Measurements from ENCODE around the gene UBAC2.

The UBAC2 gene

DNA sequence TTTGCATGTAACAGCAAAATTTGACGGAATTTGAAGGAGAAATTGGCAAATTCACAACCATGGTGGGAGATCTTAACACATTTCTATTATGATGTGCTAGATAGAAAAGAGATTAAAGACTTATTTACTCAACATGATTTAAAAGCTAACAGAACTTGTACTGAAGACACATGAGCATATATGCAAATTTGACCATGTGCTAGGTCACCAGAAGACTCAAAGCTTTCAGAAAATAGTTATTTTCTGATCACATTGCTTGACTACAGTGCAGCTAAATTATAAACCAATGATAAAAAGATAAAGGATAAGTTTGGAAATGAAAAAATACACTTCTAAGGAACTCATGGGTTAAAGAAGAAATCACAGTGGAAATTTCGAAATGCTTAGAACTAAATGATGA is 97.4 kb downstream of the UBAC2 start:
- H3K27me3 Mint-ChIP-seq, result no peaks in the 10 kb centered on the region
- peaks cover 51 to 76% of the 10 kb centered on the region in 2 donors for H3K4me1 Mint-ChIP-seq
- peaks cover 44 to 60% of the 10 kb centered on the region in 2 donors for H3K36me3 Mint-ChIP-seq
- H3K9me3 Mint-ChIP-seq, result no peaks in the 10 kb centered on the region
- peak overlapping the region; percentile 65 to 80 for H3K4me3 Mint-ChIP-seq
- no peak for DNase-seq
- no peak for ATAC-seq (replicated peaks)
- H3K27ac Mint-ChIP-seq, result peak overlapping the region; percentile 85

- ATAC-seq (replicated peaks) (no peak), DNase-seq (no peak)
- Mint-ChIP-seq H3K27me3 (no peaks in the 10 kb centered on the region), H3K9me3 (no peaks in the 10 kb centered on the region), H3K27ac (peak overlapping the region; percentile 86), H3K4me3 (peak overlapping the region; percentile 70 to 72), H3K36me3 (peaks cover 46 to 62% of the 10 kb centered on the region in 2 donors), H3K4me1 (peaks cover 55 to 76% of the 10 kb centered on the region in 2 donors)
These were observed 98.7 kb downstream of the UBAC2 start for GRCh38 chr13:99299256-99299919.

DNA sequence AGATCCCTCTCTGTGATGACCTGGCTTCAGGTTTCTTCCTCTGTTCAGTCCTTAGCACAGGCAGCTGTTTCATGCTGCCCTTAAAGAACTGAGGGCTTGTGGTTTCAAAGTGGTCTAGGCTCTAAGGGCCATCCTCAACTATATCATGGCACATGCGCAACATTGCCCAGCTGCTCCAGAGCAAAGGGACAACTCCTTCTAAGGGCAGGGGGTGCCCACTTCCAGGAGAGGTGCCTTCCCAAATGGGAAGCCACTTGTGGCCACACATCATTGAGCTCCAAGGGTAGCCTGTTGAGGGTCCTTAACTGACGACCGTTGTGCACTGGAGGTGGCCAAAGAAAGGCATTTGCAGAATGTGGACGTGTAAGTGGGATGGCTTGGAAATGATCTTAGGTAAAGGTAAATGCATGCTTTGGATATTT is 99.3 kb downstream of the UBAC2 start:
- peaks cover 59 to 81% of the 10 kb centered on the region in 2 donors for H3K4me1 Mint-ChIP-seq
- peak overlapping the region; percentile 86 for H3K27ac Mint-ChIP-seq
- no peaks in the 10 kb centered on the region for H3K9me3 Mint-ChIP-seq
- no peak for ATAC-seq (replicated peaks)
- H3K36me3 Mint-ChIP-seq, result peaks cover 50 to 67% of the 10 kb centered on the region in 2 donors
- no peak for DNase-seq
- no peaks in the 10 kb centered on the region for H3K27me3 Mint-ChIP-seq
- H3K4me3 Mint-ChIP-seq, result peak overlapping the region; percentile 60 to 70

DNA sequence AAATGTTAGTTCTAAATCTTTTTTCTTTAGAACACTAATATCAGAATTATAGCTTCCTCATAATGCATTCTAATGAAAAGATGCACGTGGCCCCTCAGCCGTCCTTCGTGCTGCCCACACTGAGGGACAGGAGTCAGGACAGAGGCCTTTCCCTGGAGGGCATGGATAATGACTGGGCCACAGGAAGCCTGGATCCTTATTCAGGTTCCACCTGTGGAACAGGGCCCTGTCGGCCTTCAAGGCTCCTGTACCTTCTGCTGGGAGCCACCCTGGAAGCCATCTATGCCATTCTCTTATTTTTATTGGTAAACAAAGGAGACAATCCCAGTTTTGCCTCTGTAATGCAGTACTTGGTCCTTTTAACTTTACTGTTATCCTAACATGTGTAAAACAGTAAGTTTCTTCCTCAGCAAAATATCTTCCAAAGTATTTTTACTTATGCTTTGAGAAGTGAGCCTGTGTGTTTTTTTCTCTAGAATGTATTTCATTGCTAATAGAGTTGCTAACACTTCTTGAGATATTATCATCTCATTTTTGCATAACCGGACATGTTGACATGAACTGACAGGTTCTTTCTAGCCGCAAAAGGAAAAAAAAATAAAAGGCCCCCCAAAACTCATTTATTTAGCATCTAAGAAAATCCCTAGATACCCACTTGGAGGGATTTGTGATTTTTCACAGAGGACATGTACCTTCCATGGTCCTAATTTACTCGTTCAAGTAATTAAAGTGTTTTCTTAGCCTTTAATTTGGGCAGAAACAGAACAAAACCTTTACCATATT is 100.6 kb downstream of the UBAC2 start:
- Mint-ChIP-seq H3K4me1 (peaks cover 49 to 73% of the 10 kb centered on the region in 2 donors), H3K9me3 (no peaks in the 10 kb centered on the region), H3K36me3 (peaks cover 48 to 70% of the 10 kb centered on the region in 2 donors), H3K27ac (peak overlapping the region; percentile 65), H3K27me3 (no peaks in the 10 kb centered on the region), H3K4me3 (peak overlapping the region in 1 of 2 donors; percentile 12)
- DNase-seq, result no peak
- no peak for ATAC-seq (replicated peaks)

GRCh38 chr13:99301913-99302636 is 101.4 kb downstream of the UBAC2 start:
- Mint-ChIP-seq H3K4me1 (peaks cover 48 to 67% of the 10 kb centered on the region in 2 donors), H3K27ac (peak overlapping the region; percentile 98), H3K9me3 (no peaks in the 10 kb centered on the region), H3K4me3 (peak overlapping the region; percentile 98 to 99), H3K36me3 (peaks cover 51 to 74% of the 10 kb centered on the region in 2 donors), H3K27me3 (no peaks in the 10 kb centered on the region)
- no peak for DNase-seq
- peak; percentile 64 to 76 for ATAC-seq (replicated peaks)

DNA sequence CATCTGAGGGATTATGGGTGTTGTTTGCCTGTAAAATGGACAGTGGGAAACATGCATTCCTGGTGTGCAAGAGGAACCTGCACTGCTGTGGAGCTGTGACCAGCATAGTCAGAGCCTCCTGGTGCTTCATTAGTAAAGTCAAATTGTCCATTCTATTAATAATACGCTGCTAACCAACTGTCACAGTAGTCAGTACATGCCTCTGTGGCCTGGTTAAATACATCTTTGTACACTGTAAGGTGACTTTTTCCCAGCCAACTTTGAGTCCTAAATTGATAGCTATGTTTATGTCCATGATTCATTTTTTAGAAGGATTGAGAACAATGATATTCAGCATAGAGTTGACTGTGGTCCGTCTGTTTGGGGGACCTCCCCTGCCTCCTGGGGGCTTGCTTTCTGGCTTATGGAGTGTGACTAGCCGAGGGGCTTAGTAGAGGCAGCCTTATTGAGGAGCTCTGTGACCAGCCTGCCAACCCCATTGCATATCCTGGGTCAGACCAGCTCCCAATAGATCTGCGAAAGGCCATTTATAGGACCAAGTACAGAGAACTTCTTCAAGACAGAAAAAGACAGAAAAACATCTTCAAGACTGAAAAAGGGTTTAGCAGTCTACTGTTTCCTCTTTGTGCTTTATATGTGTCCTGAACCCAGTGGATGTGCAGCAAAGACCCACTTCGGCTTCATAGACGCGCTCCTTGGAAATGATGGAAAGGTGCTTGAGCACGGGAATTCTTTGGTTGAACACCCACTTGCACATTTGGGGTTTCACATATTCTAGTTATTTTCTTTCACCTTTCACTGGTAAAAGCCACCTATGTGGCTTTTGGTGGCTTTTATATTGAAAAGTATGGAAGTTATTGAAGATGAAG is 102.2 kb downstream of the UBAC2 start:
- DNase-seq (no peak), ATAC-seq (replicated peaks) (no peak)
- H3K4me3 Mint-ChIP-seq, result peak overlapping the region; percentile 98 to 99
- peak overlapping the region; percentile 98 for H3K27ac Mint-ChIP-seq
- H3K9me3 Mint-ChIP-seq, result no peaks in the 10 kb centered on the region
- no peaks in the 10 kb centered on the region for H3K27me3 Mint-ChIP-seq
- H3K4me1 Mint-ChIP-seq, result peaks cover 44 to 64% of the 10 kb centered on the region in 2 donors
- H3K36me3 Mint-ChIP-seq, result peaks cover 46 to 71% of the 10 kb centered on the region in 2 donors

DNA sequence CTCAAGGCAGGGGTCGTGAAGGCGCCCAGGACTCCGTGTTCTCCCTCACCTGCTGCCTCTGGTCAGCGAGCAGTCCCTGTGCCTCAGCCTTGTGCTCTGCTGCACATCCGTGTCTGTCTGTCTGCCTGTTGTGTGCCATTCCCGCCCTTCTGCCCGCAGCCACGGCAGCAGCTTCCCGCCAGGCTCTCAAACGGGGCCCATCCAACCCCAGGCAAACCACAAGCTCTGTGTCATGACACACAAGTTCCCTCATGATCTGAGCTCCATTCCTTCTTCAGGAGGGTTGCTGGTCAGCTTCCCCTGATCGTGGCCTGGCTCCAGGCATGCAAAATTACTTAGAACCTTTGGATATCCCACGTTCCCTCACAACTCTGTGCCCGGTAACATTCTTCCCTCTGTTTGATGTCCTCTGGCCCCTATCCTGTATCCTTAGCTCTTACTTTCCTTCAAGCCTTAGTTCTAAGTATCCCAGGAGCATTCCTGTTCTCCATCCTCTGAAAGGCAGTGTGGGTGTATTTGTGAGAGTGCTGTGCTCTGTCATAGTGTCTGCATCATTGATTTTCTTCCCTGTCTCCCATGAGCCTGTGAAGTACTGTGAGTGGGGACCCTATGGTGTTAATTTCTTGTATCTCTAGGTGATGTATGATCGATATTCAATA is 103.3 kb downstream of the UBAC2 start:
- no peaks in the 10 kb centered on the region for H3K27me3 Mint-ChIP-seq
- H3K27ac Mint-ChIP-seq, result peak overlapping the region; percentile 98
- H3K4me1 Mint-ChIP-seq, result peaks cover 46 to 66% of the 10 kb centered on the region in 2 donors
- no peaks in the 10 kb centered on the region for H3K9me3 Mint-ChIP-seq
- H3K4me3 Mint-ChIP-seq, result peak overlapping the region; percentile 98 to 99
- peaks cover 50 to 76% of the 10 kb centered on the region in 2 donors for H3K36me3 Mint-ChIP-seq
- no peak for DNase-seq
- ATAC-seq (replicated peaks), result no peak

- Mint-ChIP-seq H3K4me1 (peaks cover 45 to 66% of the 10 kb centered on the region in 2 donors), H3K4me3 (peak overlapping the region; percentile 98 to 99), H3K9me3 (no peaks in the 10 kb centered on the region), H3K36me3 (peaks cover 53 to 78% of the 10 kb centered on the region in 2 donors), H3K27me3 (no peaks in the 10 kb centered on the region), H3K27ac (peak overlapping the region; percentile 98)
- no peak for ATAC-seq (replicated peaks)
- no peak for DNase-seq
These were observed 103.9 kb downstream of the UBAC2 start for GRCh38 chr13:99304541-99304940.

GRCh38 chr13:99305158-99305557 is 104.5 kb downstream of the UBAC2 start:
- H3K9me3 Mint-ChIP-seq, result no peaks in the 10 kb centered on the region
- H3K27me3 Mint-ChIP-seq, result no peaks in the 10 kb centered on the region
- ATAC-seq (replicated peaks), result no peak
- peaks cover 55 to 75% of the 10 kb centered on the region in 2 donors for H3K36me3 Mint-ChIP-seq
- no peak for DNase-seq
- H3K4me3 Mint-ChIP-seq, result peak overlapping the region; percentile 93 to 99
- H3K27ac Mint-ChIP-seq, result peak overlapping the region; percentile 98
- peaks cover 47 to 66% of the 10 kb centered on the region in 2 donors for H3K4me1 Mint-ChIP-seq

DNA sequence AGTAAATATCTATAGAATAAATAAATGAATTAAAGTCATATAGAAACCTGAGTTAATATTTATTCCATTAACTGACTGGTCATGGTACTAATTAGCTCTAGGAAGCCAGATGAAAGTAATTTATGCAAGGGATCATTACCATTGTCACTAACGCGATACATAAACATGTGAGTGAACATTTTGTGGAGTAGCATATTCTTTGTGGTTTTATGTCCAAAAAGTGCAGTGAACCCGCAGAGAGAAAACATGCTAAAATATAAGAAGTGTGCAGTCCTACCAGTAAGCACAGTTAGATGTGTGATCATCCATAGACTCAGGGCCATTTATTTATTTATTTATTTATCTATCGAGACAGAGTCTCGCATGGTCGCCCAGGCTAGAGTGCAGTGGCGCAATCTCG is 104.9 kb downstream of the UBAC2 start:
- H3K27ac Mint-ChIP-seq, result peak overlapping the region; percentile 98
- H3K9me3 Mint-ChIP-seq, result no peaks in the 10 kb centered on the region
- no peak for ATAC-seq (replicated peaks)
- no peaks in the 10 kb centered on the region for H3K27me3 Mint-ChIP-seq
- no peak for DNase-seq
- peaks cover 44 to 64% of the 10 kb centered on the region in 2 donors for H3K4me1 Mint-ChIP-seq
- peak overlapping the region; percentile 93 to 99 for H3K4me3 Mint-ChIP-seq
- peaks cover 53 to 71% of the 10 kb centered on the region in 2 donors for H3K36me3 Mint-ChIP-seq

DNA sequence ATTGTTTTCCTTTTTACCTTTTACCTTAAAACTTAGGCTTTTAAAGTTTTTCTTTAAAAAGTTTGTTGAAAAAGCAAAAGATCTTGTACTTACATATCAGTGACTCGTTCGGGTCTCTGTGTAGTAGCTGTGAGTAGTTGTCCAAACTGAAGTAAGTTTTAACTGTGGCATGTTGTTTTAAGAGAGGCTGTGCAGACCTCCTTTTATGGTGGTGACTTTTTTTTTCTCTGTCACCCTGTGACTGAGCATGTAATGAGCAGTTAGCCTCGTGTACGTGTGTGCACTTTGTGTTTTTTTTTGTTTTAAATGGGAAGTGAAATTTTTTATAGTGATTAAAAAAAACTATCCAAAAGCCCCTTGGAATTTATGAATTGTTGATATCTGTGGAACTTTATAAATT is 106.6 kb downstream of the UBAC2 start, which contains the start of gene GPR183:
TSS of gene GPR183 (minus strand) at position 153 of the 400 bp plus-strand sequence. CDS start 11,254 bp downstream, outside the sequence.
- peaks cover 48 to 75% of the 10 kb centered on the region in 2 donors for H3K4me1 Mint-ChIP-seq
- peak; percentile 48 for DNase-seq
- H3K4me3 Mint-ChIP-seq, result peak within 1 kb of the TSS; percentile 93 to 99
- H3K36me3 Mint-ChIP-seq, result peaks cover 52 to 72% of the 10 kb centered on the region in 2 donors
- ATAC-seq (replicated peaks), result peak; percentile 64 to 73
- H3K27me3 Mint-ChIP-seq, result no peaks in the 10 kb centered on the region
- H3K27ac Mint-ChIP-seq, result peak within 1 kb of the TSS; percentile 98
- no peaks in the 10 kb centered on the region for H3K9me3 Mint-ChIP-seq

GRCh38 chr13:99307648-99308339 is 107.1 kb downstream of the UBAC2 start:
- H3K9me3 Mint-ChIP-seq, result peaks cover 3 to 4% of the 10 kb centered on the region in 2 donors
- peak; percentile 42 for ATAC-seq (replicated peaks)
- peak overlapping the region; percentile 93 to 99 for H3K4me3 Mint-ChIP-seq
- H3K36me3 Mint-ChIP-seq, result peaks cover 54 to 76% of the 10 kb centered on the region in 2 donors
- H3K4me1 Mint-ChIP-seq, result peaks cover 51 to 76% of the 10 kb centered on the region in 2 donors
- H3K27ac Mint-ChIP-seq, result peak overlapping the region; percentile 98
- peak; percentile 45 for DNase-seq
- no peaks in the 10 kb centered on the region for H3K27me3 Mint-ChIP-seq

All from stimulated activated naive B cell treated with anti-CD40 and anti-IgM and Interleukin-4, amounts not matched to agents 10 μg/mL and 1 μg/mL and 100 μg/mL, for 72 hours (primary cell).